ENCODE results near the gene TPRG1.

Gene TPRG1

DNA sequence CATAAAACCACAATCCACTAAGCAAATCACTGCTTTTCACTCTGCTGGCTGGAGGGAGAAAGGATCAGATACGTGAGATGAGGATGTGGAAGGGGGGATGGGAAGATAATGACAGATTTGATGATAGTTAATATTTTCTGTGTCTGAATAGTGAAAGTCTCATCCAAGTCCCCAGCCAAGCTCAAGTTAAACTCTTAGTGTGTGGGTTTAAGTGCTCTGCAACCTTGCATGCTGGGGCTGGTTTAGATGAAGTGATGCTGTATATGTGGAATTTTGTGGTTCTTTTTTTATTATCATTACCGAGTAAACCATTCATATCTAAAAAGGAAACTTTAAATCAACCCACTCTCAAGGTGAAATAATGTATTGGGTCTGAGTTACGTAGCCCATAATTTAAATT, 111.0 kb downstream of the TPRG1 start:
- no peak for DNase-seq

DNA sequence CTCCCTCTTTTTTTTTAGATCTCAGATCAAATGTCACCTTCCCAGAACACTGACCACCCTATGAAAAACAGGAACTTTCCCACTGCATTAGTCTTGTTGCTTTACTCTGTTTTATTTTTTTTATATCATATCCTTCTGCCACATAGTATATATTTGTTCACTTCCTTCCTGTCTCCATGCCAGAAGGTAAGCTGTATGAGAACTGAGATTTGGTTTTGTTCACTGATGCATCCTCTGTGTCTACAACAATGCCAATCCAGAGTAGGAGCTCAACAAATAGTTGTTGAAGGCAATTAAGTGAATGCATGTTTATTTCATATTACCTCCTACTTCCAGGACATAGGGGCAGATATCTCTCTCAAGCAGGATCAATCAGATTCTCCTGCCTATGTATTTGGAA, 114.4 kb downstream of the TPRG1 start:
- no peak for DNase-seq

DNA sequence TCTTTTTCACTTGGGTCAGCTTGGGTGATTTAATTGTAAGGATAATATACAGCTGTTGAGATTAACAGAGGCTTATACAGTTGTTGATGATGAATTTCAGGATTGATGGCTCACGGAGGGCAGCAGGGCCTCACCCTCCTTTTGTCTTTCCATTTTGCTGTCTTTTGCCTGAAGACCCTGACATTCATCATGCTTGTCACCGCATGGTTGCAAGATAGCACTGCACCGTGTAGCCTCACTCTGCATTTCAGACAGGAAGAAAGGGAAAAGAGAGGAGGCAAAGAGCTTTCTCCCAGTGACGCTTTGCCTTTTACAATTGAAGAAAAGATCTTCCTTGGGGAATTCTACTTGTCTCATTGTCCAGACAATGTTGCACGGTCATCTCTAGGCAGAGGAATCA, 115.1 kb downstream of the TPRG1 start:
- DNase-seq: no peak

DNA sequence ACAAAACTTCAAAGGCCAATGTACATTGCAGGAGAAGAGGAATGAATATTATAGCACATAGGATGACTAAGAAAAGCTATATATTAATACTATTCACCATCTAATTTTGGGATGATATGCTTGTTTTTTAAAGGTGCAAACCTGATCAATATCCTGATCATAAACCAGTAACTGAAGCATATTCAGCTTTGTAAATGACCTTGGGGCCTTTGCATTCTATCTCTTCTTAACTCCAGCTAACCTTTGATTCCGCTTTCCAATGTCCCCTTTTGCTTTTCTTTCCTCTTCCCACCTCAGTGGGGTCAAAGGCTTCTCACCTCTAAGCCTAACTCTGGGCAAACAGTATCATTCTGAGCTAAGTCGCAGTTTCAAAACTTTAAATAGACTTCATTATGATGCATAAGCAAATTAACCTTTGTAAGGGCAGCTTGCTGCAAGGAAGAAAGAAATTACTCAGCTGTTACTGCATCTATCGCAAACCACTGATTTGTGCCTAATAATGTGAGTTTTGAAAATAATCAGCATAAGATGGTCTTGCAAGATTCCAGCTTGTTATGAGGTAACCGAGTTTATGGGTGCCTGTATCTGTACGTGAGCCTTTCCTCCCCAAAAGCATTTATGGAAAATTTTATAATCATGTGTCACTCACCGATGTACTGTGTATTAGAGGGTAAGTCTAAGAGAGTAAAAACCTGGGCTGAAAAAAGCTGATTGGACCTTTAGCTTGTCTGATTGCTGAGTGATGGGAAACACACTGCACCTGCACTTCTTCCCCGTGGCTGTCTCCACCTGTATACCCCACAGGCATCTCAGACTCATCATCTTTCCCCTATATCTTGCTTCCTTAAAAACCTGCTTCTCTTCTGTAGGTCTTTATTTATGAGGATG, 116.8 kb downstream of the TPRG1 start:
- DNase-seq: no peak

DNA sequence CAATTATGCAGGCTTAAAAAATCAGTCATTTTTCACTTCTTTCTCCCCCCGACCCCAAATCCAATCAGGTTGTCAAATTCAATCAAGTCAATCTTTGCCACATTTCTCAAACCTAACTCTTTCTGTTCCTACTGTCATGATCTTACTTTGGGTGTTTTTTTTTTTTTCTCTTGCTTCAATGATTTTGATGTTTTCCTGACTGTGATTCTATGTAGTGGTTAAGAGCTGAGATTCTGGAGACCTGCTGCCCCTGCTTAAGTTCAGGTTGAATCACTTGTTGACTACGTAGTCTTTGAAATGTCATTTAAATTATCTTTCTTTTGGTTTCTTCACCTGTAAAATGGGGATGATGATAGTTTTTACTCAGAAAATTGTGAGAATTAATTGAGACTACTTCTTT, 117.5 kb downstream of the TPRG1 start:
- no peak for DNase-seq

DNA sequence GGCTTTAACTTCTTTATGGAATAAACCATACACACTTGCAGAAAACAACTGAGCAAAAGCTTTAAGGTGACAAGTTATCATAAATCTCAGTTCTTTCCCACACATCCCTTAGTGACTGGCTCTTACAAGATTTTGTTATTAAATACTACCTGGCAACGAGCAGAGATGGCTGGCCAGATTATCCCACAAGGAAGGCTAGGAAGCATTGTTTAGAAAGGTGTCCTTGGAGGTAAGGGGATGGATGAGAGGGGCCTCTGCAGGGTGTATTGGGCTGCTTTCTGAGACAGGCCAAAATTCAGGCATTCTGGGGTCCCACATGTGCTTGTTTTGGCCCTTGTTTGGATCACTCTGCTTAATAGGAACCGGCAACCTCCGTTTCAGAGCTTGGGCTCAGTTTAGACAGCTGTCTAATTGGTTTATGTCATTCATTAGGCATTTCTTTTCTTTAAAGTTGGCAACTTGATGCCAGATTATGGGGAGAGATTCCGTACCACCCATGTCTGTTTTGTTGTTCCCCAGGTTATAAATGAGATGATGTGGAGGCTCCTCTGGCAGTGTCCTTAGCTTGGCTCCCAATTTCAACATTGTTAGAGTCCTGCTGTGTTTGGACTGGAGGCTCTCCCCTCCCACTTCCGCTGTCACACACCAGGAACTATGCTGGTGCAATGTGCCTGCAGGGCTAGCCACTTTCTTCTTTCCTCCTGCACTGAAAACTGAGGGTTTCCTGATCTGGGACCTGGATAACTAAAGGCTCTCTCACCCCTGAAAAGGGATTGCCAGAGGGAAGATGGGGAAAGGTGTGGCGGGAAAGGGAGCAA, 121.1 kb downstream of the TPRG1 start:
- no peak for DNase-seq

DNA sequence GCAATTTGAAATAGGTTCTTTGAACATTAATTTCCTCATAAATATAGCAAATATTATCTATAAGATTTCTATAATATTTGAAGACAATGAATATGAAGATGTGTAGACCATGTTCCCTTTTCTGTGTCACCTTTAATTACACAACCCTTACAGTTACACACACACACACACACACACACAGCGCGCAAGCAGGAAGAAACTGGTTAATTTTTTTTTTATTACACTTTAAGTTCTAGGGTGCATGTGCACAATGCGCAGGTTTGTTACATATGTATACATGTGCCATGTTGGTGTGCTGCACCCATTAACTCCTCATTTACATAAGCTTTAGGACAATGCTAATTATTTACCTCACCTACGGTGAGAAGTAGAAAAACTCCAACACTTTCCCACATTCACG, 122.9 kb downstream of the TPRG1 start:
- DNase-seq: no peak

DNA sequence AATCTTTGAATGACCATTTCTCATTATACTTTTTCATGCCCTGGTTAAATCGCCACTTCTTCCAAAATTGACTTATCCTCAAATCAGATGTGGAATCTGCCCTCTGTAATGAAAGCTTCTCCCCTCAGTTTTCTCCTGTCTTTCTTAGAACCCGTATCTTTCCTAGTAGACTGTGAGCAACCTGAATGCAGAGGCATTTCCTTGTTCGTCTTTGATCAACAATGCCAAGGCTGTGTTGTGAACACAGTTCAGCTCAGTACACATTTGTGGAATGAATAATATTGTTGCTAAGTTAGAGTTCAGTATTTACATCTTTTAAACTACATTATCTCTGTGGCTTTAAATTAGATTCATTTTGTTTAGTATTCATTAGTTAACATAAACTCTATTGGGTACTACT, 123.3 kb downstream of the TPRG1 start:
- DNase-seq: no peak

DNA sequence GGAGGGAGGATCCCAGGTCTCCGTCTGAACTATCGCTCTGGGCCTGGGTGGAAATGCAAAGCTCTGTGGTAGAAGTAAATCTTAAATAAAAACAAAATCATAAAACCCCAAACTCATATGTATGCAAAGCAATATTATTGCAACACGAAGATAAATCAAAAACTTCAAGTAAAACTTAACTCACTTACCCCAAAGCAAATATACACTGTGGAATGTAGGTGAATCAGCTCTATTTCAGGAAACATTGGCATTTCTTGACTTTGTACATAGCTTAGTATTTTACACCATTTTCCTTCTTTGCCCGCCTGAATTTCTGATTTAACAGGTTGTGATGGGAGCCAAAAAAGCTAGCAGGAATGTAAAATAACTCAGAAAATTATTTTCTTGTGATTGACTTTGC, 126.2 kb downstream of the TPRG1 start:
- DNase-seq: no peak

DNA sequence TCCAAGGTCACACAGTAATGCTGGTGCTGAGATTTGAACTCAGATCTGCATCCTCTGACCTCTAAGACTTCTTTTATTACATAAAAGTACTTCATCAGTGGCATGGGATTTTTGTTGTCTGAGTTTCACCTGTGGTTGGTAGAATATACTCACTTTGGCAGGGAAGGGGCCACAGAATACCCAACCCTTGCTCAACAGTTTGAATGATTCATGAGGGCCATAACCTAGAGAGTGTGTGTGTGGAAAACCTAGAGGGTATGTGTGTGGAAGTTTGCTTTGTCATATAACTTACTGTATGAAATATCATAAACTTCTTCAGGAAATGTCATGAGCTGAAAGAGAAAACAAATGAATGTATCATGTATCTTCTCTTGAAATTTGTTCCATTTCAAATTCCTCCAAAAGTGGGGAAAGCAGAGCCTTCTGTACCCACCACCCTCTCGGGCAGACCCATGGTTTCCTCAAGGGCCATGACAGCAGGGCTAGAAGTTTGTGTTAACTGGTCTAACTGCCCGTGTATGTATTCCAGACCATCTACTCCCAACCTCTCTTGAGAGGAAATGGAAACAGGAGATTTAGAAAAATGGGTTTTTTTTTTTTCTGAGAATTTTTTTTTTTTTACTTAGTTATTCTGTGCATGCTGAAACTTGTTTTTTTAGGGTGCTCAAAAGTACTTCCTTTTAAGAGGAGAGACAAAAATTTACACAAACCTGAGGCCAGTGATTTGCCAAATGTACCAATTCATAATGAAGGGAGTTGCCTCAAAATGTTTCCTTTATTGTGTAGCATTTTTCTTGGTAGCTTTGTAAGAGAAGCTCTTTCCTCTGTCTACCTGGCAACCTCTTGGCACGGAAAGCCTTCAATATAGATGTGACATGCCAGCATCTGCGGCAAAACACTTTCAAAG, 127.0 kb downstream of the TPRG1 start:
- DNase-seq: no peak

DNA sequence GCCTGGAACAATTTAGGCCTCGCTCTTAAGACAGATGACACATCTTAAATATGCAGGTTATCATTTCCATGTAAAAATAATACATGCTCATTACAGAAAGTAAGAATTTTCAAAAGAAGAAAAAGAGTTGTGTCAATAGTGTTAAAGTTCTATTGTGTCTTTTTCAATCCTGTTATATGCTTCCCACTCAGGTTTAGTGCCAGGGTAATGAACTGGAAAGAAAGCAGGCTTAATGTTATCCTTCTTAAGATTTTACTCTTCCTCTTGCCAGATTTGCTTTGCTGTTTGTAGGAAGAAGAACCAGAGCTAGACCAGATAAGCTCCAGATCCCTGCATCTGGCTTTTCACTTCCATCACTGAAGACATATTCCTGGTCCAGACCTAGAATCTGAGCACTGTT, 128.6 kb downstream of the TPRG1 start:
- DNase-seq: no peak

DNA sequence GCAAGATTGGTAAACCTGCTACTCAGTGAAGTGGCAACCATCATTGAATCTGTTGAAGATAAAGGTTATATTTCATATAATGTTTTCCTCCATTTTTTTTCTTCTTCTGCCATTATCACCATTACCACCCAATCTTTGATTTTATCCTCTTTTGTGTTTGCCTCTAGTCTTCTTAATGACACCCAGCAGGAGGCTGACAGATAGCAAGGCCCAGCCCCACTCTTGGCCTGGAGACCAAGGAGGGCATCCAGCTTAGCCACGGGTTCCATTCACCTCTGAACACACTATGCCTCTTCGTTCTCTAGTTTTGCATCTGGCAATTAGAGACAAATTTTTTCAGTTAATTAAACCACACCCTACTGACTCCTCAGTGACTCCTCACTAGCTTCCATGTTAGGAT, 129.7 kb downstream of the TPRG1 start:
- DNase-seq: no peak

DNA sequence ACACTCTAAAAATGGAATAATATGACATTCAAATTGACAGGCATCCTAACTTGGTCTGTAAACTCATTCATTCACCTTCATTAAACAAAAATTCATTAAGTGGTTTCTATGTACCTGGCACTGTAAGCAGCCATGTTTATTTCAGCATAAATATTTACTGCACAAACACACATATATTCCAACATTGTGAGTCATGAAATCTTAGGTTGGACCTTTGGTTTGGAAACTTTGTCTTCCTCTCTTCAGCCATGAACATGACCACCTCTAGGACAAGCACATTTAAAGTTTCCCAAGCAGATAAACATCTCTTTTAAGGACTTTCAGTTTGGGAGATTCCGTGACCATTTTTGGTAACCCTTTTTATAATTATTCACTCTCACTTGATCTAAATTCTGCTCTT, 131.8 kb downstream of the TPRG1 start:
- no peak for DNase-seq

DNA sequence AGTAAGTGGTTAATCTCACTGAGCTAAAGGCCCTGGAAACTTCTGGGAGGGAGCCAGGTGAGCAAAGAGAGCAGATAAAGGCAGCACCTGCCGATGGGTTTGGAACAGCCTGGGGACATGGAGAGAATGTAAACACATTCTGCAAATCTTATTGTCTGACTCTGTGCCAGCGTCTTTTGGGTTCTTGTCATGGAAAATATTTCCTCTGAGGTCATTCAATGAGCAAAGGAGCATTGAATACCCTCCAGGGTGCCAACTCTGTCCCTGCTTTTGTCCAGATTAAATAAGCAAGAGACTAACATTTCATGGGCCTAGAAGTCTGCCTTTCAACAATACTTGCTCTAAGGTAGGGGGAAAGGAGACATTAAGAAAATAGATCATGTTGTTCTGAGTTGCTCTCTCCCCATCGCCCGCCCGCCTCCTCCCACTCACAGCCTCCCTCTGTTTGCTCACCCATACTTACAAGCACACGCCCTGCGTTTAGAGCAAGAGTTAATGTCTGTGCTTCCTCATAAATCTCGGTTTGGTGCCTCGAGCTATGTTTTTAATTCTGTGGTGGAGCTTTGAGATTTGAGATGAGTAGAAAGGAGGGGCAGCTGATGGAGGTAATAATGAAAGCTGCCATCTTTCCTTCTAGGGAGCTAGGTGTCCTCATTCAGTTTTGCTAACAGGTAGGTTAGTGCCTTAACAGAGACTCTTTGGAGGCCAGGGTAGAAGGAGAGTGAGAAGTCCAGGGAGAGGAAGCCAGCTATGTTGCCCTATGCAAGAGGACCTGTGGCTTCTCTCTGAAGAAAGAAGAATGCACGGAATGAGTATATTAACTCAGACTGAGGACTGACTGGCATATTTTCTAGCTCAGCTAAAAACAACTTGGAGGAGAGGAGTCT, 132.9 kb downstream of the TPRG1 start:
- no peak for DNase-seq

DNA sequence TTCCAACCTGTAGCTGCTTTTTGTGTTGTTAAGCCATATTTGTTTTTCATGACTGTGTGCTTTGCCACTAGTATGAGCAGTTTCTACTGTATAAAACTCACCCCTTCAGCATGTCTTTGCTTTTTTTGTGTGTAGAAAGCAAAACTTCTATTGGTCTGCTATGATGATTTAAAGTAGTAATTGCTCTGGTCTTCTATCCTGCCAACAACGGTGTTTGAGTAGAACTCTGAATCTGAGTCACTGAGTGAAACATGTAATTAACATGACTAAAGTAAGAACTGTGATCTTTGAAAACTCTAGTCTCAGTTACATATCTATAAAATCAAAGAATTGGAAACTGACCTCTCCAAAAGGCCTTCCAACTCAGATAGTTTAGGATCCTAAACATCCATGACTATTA, 133.6 kb downstream of the TPRG1 start:
- no peak for DNase-seq

DNA sequence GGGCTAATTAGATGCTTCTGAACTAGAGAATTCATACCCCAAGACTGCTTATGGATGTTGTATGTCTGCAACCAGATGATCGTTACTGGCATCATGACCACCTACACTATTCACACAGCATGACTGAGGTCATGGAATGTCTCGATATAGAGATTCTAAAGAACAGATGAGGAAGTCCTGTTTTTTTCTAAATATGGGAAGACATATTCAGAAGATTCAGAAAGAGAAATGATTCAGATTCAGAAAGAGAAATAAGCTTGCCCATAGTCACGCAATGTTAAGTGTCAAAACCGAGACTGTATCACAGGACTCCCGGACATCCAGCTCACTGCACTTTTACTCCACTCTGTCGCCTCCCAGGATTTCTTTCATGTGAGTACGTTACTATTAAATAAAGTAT, 136.2 kb downstream of the TPRG1 start:
- DNase-seq: no peak

DNA sequence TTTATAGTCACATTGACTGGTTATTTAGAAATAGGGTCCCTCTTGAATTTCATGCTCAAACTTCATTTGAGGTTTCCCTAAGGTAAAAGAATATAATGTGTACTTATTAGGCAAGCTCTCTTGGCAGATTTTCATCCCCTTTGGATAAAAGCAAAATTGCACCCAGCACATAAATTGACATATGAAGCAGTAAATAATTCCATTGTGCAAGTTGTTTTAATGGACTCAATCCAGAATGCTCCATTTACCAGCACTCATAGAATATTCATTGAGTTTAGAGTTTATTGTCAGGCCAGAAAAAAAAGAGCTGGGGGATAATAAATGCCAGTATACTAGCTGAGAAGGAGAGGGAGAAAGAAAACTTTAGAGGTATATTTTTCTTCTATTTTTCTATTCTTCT, 136.8 kb downstream of the TPRG1 start:
- no peak for DNase-seq

DNA sequence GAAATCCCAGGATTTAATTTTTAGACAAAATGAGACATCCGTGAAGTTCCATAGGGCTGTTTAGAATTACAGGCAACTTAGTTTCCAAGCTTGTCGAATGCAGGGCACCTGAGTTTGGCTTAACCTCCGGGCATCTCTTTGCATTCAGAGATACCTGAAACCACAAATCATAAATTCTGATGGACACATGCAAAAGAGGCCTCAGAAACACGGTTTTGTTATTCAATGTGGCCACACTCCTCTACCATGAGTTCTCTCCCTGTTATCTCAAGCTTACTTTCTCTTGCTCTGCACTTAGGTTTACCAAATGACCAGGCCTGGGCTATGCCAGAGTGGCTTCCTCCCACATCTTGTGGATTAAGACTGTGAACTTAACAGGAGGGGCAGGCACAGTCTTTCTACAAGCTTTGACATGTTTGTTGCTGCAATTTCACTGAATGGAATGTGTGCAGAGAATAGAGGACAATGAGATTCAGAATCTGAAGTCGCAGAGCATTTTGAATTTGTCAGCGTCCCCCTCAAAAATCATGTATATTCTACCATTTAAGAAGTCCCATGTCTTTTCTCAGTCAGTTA, 137.7 kb downstream of the TPRG1 start:
- DNase-seq: no peak

DNA sequence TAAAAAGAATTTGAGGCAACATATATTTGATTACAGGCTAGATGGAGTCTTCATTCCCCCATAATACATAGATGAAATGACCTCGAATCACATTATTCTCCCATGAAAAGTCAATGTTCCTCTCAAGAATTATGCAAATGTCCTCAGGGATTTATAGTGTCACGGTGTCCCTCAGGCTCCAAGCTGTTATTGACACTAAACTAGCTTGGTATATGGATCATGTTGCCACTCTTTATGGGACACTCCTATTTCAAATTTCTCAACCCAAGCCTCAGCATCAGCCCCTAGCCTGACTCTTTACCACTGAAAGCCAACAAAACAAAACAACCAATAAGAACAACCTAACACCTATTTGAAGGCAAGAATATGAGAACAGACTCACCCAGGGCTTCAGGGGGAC, 139.8 kb downstream of the TPRG1 start:
- no peak for DNase-seq

DNA sequence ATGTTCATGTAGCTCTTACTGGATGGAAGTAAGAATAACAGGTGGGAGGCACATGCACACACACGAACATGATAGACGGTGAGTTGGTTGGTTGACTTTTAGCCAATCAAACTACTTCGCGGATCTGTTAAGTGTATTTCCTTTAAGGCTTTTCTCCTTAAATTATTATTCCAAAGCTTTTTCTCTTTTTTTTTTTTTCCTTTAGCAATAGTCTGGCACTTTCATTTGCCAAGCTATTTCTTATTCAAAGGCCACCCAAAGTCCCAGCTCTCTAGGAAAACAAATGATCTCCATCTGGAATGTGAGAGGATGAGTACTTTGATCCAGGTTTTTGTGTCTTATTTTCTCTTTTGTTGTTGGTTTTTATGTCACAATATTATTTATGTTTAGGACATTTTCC, 141.1 kb downstream of the TPRG1 start:
- no peak for DNase-seq

DNA sequence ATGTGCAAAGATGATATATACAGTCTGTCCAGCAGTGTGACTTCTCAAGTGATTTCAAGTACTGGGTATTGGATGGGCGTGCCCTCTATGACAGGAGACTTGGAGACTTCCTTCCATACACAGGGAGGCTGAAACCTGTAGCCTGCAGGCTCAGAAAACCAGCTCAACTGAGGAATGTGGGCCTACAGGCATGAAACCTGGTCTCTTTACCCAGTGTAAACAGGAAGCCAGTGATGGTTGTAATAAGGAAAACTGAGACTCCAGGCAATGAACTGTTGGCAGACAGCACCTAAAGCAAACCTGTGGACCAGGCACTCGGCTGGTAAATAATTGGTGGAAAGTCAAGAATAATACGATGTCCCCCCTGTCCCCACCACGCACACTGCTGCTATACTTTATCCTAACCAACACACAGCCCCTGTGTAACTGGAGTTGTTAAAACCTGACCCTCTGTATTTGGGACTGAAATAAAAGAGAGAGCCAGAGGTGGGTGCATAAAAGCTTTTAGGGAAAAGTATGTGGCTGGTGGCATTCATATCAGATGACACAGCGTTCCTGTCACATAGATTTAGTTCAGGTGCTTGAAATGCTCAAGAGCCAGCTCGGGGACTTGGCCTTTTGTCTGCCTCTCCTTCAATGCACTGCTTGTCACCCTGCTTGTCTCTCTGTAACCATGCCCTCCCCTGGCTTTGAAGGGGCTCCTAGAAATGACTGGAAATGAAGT, 144.7 kb downstream of the TPRG1 start:
- no peak for DNase-seq

Measured in kidney glomerular epithelial cell (primary cell).